HG03354 (cell line): ENCODE data around the gene ST7.
A peak's percentile ranks its signal among the peaks of the same experiment; 100 is the strongest.

Experiments
- ATAC-seq: cut with Tn5 transposase; IDR thresholded peaks from one replicate; pipeline ENCODE4 v1.9.1; 2021; ENCODE audit warnings: mild to moderate bottlenecking; ENCODE audit not compliant: unreplicated experiment, poor library complexity, severe bottlenecking

ST7 gene

GRCh38 chr7:117193564-117193963 is 240.3 kb downstream of the ST7 start:
- no peak for ATAC-seq

- ATAC-seq: no peak
Measured at GRCh38 chr7:117194445-117194844, 241.1 kb downstream of the ST7 start.

GRCh38 chr7:117195361-117196029 is 242.2 kb downstream of the ST7 start:
- no peak for ATAC-seq

GRCh38 chr7:117200132-117200531 is 246.8 kb downstream of the ST7 start:
- ATAC-seq: no peak

GRCh38 chr7:117200786-117201458 is 247.6 kb downstream of the ST7 start:
- no peak for ATAC-seq

- no peak for ATAC-seq
Measured at GRCh38 chr7:117202511-117202910, 249.2 kb downstream of the ST7 start.

- ATAC-seq: no peak
Measured at GRCh38 chr7:117203205-117203604, 249.9 kb downstream of the ST7 start.

- ATAC-seq: no peak
Measured at GRCh38 chr7:117205873-117206272, 252.6 kb downstream of the ST7 start.

GRCh38 chr7:117208257-117208656 is 255.0 kb downstream of the ST7 start:
- no peak for ATAC-seq

GRCh38 chr7:117210397-117210796 is 257.1 kb downstream of the ST7 start:
- no peak for ATAC-seq

GRCh38 chr7:117210908-117211307 is 257.6 kb downstream of the ST7 start:
- ATAC-seq: no peak

- ATAC-seq: no peak
Measured at GRCh38 chr7:117211614-117212013, 258.3 kb downstream of the ST7 start.

- ATAC-seq: peak; percentile 89
Measured at GRCh38 chr7:117212969-117213877, 259.9 kb downstream of the ST7 start.

GRCh38 chr7:117216010-117216409 is 262.7 kb downstream of the ST7 start:
- ATAC-seq: no peak

- ATAC-seq: no peak
Measured at GRCh38 chr7:117216436-117217069, 263.3 kb downstream of the ST7 start.

GRCh38 chr7:117217106-117218035 is 264.1 kb downstream of the ST7 start:
- ATAC-seq: no peak

- ATAC-seq: no peak
Measured at GRCh38 chr7:117218700-117219099, 265.4 kb downstream of the ST7 start.

- no peak for ATAC-seq
Measured at GRCh38 chr7:117219485-117219884, 266.2 kb downstream of the ST7 start.

GRCh38 chr7:117220836-117221235 is 267.5 kb downstream of the ST7 start:
- ATAC-seq: no peak
